GM06990 (cell line): Measurements from ENCODE around the gene SSR3.

Experiments
- DNase-seq: peaks from one replicate; pipeline ENCODE4 v3.0.0-alpha.2; 2011; ENCODE audit not compliant: insufficient read length; ENCODE audit errors: extremely low read depth
- H3K27me3 ChIP-seq: replicated peaks from 2 replicates; pipeline ENCODE4 v1.6.0; 2011; ENCODE audit warnings: low read length; ENCODE audit not compliant: control insufficient read depth, insufficient read depth
- H3K36me3 ChIP-seq: 2 replicates; pipeline ENCODE4 v1.5.1; 2011; ENCODE audit warnings: low read length; ENCODE audit not compliant: control insufficient read depth, insufficient read depth
- H3K4me3 ChIP-seq: replicated peaks from 2 replicates; pipeline ENCODE4 v1.5.1; 2011; ENCODE audit warnings: low read depth, mild to moderate bottlenecking, control low read depth, low read length
- TF ChIP-seq, protein P1 (sequence below): IDR thresholded peaks from 2 replicates; pipeline ENCODE4 v1.5.1; 2011; ENCODE audit warnings: low read length, control low read depth, mild to moderate bottlenecking, inconsistent platforms; ENCODE audit not compliant: insufficient read depth, poor library complexity, severe bottlenecking

Gene SSR3

DNA sequence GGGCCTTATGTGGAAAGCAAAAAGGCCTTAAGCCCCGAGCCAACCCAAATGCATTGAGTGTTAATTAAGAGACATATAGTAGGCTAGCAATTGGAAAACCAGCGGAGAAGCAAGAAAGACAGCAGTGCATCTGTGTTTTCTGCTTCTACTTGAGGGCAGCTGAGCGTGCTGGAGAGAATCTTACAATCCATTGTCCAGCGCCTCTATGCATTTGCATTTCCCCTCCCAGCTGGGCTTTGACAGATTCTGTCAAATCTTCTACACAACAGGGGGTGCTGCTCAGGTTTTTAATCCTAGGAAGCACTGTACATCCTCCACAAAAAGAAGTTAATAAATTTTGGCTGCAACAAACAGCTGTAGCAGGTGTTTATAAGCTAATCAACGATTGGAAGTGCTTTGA, 23.9 kb downstream of the SSR3 start:
- Histone ChIP-seq H3K36me3 (no peaks in the 10 kb centered on the region), H3K27me3 (no peaks in the 10 kb centered on the region)

DNA sequence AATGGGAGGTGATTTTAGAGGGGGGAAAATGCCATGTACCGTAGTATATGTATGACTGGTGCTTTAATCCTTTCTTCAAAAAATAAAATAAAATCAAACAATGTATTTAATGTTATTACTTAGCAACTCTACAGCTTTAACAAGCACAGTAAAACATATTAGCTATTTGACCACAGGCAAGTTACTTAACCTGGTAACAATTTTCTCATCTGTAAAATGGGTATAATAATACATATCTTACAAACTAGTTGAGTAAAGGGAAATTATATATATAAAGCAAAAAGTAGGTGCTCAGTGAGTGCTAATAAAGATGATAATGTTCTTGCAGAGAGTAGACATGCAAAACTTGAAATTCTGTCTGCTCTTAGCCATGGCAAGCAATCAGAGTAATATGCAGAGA, 27.9 kb downstream of the SSR3 start:
- no peaks in the 10 kb centered on the region for H3K36me3 ChIP-seq
- no peak overlapping the region for H3K4me3 ChIP-seq
- no peak for DNase-seq
- TF ChIP-seq, protein P1, sequence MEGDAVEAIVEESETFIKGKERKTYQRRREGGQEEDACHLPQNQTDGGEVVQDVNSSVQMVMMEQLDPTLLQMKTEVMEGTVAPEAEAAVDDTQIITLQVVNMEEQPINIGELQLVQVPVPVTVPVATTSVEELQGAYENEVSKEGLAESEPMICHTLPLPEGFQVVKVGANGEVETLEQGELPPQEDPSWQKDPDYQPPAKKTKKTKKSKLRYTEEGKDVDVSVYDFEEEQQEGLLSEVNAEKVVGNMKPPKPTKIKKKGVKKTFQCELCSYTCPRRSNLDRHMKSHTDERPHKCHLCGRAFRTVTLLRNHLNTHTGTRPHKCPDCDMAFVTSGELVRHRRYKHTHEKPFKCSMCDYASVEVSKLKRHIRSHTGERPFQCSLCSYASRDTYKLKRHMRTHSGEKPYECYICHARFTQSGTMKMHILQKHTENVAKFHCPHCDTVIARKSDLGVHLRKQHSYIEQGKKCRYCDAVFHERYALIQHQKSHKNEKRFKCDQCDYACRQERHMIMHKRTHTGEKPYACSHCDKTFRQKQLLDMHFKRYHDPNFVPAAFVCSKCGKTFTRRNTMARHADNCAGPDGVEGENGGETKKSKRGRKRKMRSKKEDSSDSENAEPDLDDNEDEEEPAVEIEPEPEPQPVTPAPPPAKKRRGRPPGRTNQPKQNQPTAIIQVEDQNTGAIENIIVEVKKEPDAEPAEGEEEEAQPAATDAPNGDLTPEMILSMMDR: no peak
- no peaks in the 10 kb centered on the region for H3K27me3 ChIP-seq

More for the DNA sequence above, 23.9 kb downstream of the SSR3 start:
- no peak overlapping the region for H3K4me3 ChIP-seq
- TF ChIP-seq, protein P1: no peak
- DNase-seq: no peak

DNA sequence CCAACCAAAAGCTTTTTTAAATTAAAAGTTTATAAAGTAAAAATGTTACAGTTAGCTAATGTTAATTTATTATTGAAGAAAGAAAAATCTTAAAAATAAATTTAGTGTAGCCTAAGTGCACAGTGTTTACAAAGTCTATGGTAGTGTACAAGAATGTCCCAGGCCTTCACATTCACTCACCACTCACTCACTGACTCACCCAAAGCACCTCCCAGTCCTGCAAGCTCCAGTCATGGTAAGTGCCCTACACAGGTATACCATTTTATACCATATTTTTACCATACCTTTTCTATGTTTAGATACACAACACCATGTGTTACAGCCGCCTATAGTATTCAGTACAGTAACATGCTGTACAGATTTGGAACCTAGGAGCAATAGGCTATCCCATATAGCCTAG, 29.1 kb downstream of the SSR3 start:
- TF ChIP-seq, protein P1: no peak
- DNase-seq: no peak
- no peaks in the 10 kb centered on the region for H3K36me3 ChIP-seq
- H3K27me3 ChIP-seq: no peaks in the 10 kb centered on the region
- H3K4me3 ChIP-seq: no peak overlapping the region

DNA sequence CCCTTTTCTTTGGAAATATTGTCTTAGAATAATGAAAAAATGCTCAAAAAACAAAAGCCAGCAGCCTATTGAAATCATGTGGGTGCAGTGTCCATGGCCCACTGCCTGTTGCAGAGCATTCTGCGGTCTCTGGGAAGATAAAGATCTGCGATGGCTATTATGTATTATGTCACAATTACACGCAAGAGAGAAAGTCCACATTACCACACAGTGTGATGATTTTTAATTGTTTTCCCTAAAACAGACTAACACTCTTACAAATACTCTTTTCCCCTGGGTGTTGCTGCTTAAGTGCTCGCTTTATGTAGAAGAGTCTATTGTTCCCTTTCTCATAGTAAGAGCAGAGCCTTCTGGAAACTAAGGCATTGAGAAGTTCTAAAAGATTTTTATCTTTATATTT, 32.2 kb downstream of the SSR3 start:
- Histone ChIP-seq H3K27me3 (no peaks in the 10 kb centered on the region), H3K4me3 (no peak overlapping the region), H3K36me3 (no peaks in the 10 kb centered on the region)
- no peak for DNase-seq
- TF ChIP-seq, protein P1: no peak

DNA sequence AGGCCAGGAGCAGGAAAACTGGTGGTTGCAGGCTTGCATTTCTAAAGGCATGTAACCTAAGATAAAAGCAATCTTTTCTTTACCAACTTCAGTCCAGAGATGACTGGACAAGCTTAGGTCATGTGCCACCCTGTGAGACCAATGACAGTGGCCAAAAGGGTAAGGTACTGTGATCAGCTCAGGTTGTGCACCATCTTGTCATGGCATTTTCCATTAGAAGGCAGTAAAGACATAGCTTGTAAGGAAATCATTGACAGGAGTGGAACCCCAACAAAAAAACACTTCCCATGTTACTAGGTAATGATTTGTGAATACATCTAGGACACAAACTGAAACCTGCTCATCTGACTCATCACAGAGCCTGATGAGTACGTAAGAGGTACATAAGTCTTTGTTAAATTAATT, 35.2 kb downstream of the SSR3 start:
- H3K27me3 ChIP-seq: no peaks in the 10 kb centered on the region
- no peak overlapping the region for H3K4me3 ChIP-seq
- TF ChIP-seq, protein P1: no peak
- H3K36me3 ChIP-seq: no peaks in the 10 kb centered on the region
- DNase-seq: no peak

DNA sequence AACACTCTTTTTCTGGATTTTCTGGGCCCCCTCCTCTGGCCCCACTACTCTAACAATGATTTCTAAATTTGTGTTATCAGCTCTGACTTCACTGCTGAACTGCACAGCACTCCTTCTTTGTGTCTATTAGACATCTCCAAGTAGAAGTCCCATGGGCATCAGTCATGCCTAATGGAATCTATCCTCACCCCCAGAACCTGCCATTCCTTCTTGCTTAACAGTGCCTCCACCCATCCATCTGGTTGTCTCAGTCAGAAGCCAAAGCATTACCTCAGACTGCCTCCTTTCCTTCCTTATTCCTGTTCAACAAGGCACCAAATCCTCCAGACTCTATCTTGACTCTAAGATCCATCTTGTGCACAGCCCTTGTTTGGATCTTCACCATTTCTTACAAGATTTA, 36.2 kb downstream of the SSR3 start:
- Histone ChIP-seq H3K27me3 (no peaks in the 10 kb centered on the region), H3K36me3 (no peaks in the 10 kb centered on the region), H3K4me3 (no peak overlapping the region)
- TF ChIP-seq, protein P1: no peak
- DNase-seq: no peak
